SU-DHL-6 (cell line): ENCODE data around the gene AGBL2.

Source experiments
- CTCF ChIP-seq: fragments of 200-600 bp; sonication (generic); IDR thresholded peaks from one replicate; pipeline ENCODE4 v1.5.1; 2017; ENCODE audit warnings: antibody characterized with exemption, mild to moderate bottlenecking, low read length, moderate library complexity; ENCODE audit not compliant: insufficient read depth, poor library complexity, severe bottlenecking
- EZH2phosphoT487 ChIP-seq: fragments of 200-600 bp; sonication (generic), shearing (Covaris generic); conservative IDR thresholded peaks from 2 replicates; pipeline ENCODE4 v1.6.1; 2018; ENCODE audit warnings: mild to moderate bottlenecking, antibody characterized with exemption, low read length, moderate library complexity, mixed read lengths

DNA sequence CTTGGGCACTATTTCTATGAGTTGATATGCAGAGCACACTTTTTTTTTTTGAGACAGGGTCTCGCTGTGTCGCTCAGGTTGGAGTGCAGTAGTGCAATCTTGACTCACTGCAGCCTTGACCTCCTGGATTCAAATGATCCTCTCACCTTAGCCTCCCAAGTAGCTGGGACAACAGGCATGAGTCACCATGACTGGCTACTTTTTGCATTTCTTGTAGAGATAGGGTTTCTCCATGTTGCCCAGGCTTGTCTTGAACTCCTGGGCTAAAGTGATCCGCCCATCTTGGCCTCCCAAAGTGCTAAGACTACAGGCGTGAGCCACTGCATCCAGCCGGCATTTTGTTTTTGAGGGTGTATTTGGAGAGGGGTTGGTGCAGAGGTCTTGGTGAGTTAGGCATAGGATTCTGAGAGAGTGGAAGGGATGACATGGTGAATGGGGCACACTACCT, 42.9 kb downstream of the AGBL2 start:
- TF ChIP-seq CTCF (no peak), EZH2phosphoT487 (no peak)
